Skin of body (tissue), 2 donors: Measurements from ENCODE around the gene PVALEF. TPM values are rescaled to one million over a fixed set of nuclear protein-coding genes. Genes with fewer than 3 reads are reported as not detected.

ENCODE experiments used
- DNase-seq: peaks from one replicate; lab custom pipeline; 2025; lab: John Stamatoyannopoulos, UW
- total RNA-seq: library from RNA; depleted of rRNA; stranded (reverse); fragments of >200 nt; gene quantifications from one replicate; pipeline ENCODE4 v1.2.3, GENCODE V29; 2014

PVALEF gene
- not detected for total RNA-seq

GRCh38 chr17:81165246-81166032 lies at the start of gene PVALEF:
PVALEF (plus strand) TSS chr17:81165507; CDS start chr17:81181227, 15,720 bp downstream.
- DNase-seq, result no peak

DNA sequence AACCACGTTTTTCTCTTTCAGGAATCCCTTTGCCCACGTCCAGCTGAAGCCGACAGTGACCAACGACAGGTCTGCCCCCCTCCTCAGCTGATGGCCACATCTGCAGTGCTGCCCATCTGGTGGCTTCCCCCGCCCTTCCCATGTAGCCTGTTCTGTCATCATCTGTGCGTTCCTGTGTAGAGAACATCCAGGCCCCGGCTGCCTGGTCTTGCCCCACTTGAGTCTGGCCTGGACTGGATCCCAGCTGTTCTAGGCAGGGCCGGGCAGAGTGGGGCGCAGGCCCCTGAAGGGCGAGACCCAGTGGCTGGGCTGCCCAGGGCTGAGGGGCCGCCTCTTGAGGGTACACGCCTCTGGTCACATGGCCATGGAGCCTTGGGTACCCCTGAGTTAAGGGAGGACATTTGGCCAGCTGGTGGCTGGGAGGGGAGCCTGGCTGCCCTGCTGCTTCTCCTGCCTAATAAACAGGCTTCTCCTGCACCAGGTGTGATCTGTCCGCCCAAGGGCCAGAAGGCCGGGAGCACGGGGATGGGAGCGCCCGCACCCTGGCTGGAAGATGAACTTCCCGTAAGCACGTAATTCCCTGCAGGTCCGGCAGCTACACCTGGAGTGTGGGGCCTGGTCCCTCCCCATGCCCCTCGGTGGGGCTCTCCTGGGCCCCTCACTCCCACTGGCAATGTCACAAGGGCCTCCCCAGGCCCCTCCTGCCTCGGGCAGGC lies 49.4 kb upstream of the PVALEF start:
- DNase-seq, result no peak

DNA sequence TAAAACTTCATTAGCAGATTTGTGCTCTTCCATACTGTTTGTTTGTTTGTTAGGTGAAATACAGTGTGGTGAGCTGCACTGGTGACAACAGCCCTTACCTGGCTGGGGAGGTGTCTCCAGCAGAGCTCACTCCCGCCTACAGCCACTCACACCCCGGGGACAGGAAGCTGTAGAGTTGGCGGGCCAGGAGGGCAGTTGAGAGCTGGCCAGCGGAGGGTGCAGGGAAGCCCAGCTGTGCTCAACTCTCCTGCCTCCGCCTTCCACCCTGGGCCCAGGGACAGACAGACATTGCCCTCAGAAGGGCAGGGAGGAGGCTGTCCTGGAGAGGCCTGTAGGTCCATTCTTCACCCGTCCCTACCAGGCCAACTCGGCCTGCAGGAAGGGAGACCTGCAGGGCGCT lies 48.6 kb upstream of the PVALEF start:
- DNase-seq, result no peak

DNA sequence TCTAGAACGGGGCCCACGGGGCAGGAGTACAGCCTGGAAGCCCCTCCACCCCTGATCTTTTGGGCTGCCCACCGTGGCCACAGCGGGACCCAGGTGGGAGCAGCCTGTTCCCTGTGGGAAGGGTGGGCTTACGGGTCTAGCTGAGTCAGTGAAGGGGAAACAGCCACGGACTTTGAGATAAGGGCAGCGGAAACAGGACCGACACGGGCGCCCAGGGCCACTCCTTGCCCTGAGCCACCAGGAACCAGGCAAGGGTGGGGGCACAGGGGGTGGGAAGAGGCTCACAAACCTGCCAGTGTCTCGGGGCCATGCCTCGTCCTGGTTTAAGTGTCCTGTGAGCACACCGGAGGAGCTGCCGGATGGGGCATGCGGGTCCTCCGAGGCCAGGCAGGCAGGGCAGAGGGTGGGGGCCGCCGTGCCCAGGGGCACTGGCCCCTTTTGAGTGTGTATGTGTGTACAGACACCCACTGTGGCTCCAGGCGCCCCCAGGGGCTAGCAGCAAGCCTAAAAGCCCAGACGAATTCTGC lies 47.6 kb upstream of the PVALEF start:
- DNase-seq, result no peak

DNA sequence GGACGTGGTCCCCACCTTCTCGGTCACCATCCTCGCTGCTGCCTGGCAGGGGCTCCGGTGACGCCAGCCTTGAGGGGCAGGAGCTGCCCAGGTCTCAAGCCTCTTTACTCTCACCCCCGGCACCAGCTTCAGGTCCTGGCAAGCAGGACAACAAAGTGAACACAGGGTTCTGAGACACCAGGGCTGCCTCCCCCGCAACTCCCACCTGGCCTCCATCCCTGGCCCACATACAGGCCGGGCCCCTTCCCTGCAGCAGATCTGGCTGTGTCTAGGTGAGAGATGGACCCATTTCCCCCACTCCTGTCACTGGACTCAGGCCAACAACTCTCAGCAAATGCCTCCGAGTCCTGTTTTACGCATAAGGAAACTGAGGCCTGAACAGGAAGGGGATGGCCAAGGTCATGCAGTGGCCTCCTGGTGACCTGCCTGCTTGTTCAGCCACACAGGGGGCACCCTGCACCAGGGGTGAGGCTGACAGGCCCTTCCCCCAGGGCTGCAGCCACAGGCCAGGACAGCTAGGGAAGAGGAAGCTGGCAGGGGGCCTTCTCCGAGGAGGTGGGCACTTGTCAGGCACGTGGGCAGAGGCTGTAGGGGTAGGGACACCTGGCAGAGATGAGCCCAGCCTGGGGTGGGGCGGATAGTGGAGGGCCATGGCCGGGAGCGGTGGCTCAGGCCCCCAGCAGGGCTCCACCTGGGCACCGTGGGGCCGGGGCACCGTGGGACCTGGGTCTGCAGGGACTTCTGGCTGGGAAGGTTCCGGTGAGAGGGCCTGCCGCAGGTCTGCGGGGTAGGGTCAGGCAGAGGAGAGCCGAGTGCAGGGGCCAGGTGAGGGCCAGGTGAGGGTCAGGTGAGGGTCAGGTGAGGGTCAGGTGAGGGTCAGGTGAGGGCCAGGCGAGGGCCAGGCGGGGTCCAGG lies 46.7 kb upstream of the PVALEF start:
- no peak for DNase-seq

DNA sequence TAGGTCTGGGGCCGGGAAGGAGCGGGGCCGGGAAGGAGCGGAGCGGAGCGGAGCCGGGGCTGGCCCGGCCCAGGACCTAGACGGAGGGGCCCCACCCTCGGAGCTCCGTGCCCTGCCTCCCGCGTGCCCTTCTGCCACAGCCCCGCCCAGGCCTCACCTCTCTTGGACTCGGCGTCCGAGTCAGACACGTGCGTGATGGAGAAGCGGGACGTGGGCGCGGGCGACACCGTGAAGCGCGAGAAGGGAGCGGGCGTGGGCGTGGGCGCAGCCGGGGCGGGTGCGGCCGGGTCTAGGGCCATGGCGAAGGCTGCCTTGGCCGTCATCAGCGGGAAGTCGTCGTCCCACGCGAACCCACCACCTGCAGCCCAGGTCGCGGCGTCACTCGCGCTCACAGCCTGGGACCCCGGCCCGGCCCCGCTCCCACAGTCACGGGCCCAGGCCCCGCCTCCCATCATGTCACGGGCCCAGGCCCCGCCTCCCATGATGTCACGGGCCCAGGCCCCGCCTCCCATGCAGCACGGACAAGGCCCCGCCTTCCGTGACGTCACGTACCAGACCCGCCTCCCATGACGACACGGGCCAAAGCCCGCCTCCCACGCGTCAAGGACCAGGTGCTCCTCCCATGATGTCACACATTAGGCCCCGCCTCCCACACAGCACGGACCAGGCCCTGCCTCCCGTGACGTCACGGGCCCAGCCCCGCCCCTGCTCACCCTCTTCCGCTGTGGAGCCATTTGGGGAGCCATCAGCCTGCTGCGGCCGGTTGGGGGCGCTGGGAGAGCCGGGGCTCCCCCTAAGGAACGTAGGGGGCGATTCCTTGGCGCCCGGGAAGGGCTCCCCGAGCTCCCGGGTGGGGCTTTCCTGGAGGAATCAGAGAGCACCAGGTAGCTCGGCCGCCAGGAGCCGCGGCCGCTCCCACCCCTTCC lies 45.8 kb upstream of the PVALEF start:
- peak; percentile 82 for DNase-seq

GRCh38 chr17:81120149-81120484 lies 45.2 kb upstream of the PVALEF start:
- DNase-seq, result no peak

GRCh38 chr17:81120695-81121621 lies 44.3 kb upstream of the PVALEF start:
- no peak for DNase-seq

DNA sequence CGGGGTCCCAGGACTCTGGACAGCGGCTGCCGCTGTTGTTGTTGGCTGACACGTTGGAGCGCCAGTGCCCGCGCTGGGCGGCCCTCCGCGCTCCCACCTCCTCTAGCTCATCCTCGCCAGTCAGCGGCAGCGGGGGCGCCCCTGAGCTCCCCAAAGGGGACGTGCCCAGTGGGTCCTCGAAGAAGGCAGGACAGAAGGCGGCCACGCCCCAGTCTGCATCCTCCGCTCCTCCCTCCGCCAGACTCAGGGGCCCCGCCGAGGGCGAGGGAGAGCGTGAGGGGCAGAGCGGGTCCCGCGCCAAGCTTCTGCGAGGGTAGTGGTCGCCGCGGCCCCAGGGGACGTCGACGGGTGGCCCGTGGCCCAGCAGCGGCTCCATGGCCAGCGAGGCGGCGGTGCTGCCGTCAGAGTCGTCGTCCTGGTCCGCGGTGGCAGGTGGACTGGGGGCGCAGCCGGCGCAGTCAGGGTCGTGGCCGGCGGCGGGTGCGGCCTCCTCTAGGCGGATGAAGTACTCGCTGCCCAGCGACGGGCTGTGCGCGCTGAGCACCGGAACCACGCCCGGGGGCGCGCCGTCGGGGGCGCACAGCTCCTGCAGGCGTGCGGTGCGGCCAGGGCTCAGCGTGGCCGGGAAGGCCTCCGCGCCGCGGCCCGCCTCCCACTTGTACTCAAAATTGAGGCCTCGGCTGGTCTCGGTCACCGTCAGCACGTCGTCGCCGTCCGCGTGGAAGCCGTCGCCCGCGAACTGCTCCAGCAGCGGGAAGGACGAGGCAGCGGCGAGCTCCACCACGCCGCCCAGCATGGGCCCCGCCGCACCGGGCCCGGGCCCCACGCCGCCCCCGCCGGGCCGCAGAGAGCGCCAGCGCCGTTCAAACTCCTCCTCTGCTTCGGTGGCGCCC lies 43.2 kb upstream of the PVALEF start:
- DNase-seq, result no peak

GRCh38 chr17:81123052-81124048 lies 42.0 kb upstream of the PVALEF start:
- no peak for DNase-seq

- DNase-seq, result no peak
Observed at GRCh38 chr17:81124377-81124776, 40.9 kb upstream of the PVALEF start.

DNA sequence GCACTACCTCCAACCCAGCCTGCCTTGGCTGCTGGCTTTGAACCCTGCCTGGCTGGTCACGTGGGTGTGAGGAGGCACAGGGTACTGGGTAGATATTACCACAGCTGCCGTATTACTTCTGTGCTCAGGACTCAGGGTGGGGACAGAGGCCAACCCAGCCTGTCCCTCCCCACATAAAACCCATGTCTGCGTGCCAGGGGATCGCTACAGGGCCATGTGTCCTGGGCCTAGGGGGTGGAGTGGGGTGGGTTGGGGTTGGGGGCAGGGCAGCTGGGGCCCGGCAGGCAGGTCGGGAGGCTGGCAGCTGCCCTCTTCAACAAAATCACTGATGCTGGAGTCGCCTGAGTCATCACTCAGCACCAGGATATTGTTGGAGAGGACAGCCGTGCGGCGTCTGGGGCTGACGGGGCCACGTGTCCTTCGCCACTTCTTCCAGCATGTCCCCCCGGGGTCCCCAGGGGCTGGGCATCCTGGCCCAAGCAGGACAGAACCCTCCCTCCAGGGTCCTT lies 39.7 kb upstream of the PVALEF start:
- DNase-seq, result no peak

DNA sequence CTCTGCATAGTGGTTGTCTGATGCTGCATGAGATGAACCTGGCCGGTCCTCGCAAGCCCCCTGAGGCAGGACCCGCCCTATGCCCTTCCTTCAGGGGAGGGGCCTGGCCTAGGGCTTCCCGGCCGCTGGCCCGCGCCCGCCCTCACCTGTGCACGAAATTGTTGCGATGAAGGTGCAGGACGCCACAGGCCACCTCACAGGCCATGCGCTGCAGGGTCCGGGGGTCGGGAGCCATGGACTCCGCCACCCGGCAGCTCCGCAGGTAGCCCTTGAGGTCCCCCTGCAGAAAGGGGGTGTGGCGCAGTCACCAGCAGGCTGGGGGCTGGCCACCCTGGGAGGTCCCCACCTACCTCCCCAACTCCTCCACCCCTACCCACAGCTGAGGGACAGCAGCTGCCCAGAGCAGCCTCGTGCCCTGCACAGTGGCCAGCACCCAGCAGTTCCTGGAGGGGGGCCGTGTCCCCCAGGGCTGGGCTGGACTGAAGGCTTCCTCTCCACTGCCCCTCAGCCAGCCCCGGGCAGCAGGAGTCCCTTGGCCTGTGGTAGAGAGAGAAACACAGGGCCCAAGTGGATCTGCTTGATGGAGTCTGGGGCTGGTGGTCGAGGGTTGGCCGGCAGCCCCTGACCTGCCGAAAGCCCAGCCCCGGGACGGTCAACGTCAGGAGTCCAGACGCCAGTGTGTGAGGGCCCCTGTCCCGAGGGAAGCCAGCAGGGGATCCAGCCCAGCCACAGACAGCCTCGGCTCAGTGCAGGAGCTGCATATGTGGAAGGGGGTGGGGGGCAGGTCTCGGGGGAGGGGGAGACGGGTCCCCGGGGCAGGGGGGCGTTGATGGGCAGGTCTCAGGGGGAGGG lies 38.8 kb upstream of the PVALEF start:
- DNase-seq, result no peak

- no peak for DNase-seq
Observed at GRCh38 chr17:81127133-81127455, 38.2 kb upstream of the PVALEF start.

DNA sequence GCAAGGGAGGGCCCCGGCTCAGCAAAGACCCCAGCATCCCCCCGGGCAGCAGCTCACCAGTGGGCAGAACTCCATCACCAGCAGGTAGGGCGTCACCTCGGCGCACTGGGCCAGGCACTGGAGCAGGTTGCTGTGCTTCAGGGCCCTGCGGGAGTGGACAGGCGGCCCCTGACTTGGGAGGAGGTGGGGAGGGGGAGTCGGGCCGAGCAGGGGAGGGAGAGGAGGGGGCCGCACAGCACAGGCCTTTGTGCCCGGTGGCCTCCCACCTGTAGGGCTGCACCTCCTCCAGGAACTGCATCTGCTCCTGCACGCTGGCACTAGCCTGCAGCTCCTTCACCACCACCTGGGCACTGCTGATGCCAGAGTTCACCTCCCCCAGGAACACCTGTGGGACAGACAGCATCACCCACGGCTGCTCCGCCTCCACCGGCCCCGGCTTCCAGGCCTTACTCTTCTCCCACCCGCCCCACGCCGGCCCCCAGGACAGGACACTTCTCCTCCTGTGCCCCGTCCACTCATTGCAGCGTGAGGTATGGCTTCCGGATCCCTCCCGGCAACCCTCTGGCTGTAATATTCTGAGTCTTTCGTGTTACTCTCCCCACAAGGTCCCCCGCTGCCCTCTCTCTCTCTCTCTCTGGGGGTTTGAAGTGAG lies 37.7 kb upstream of the PVALEF start:
- DNase-seq, result no peak

DNA sequence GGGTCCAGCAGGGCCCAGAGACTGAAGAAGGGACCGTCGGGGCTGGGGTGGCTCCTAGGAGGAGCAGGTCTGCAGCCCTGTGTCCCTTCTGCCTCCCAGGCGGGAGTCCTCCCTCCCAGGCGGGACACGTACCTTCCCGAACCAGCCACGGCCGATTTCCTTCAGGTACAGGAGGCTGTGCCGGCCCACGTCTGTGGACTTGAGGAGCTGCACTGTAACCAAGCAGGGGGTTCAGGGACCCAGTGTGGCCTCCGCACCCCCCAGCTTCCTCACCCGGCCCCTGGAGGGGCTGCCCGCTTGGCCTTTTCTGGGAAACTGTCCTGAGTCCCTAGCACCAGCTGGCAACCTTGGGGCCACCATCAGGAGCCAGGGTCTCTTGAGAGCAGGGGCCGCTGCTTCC lies 37.0 kb upstream of the PVALEF start:
- DNase-seq, result no peak
